Measurements from ENCODE around the gene MITD1.
"Not testable (repeated sequence)": the region's sequence is repeated elsewhere in the genome, so short reads cannot be mapped to it uniquely, and the experiment has no call there.

MITD1 gene

GRCh38 chr2:99180755-99181623, at the start of gene MITD1, which contains the start of gene MRPL30:
MITD1 (minus strand) TSS chr2:99181058; CDS start chr2:99180981, 77 bp downstream.
MRPL30 (plus strand) TSS chr2:99181184; CDS start chr2:99186204, 5,020 bp downstream.
- peak; percentile 91 to 93 for DNase-seq

GRCh38 chr2:99217929-99218501, 37.2 kb upstream of the MITD1 start:
- DNase-seq, result no peak

GRCh38 chr2:99216096-99216495, 35.2 kb upstream of the MITD1 start:
- DNase-seq, result no peak

- DNase-seq, result no peak
Measured at GRCh38 chr2:99205491-99205890, 24.6 kb upstream of the MITD1 start.

GRCh38 chr2:99201959-99202678, 21.3 kb upstream of the MITD1 start:
- no peak for DNase-seq

- no peak for DNase-seq
Measured at GRCh38 chr2:99200076-99200800, 19.4 kb upstream of the MITD1 start.

GRCh38 chr2:99198103-99198841, 17.4 kb upstream of the MITD1 start:
- DNase-seq, result no peak

- not testable (repeated sequence) for DNase-seq
Measured at GRCh38 chr2:99192364-99192763, 11.5 kb upstream of the MITD1 start.

- DNase-seq, result no peak
Measured at GRCh38 chr2:99190548-99190947, 9.7 kb upstream of the MITD1 start.

- DNase-seq, result no peak
Measured at GRCh38 chr2:99188357-99188756, 7.5 kb upstream of the MITD1 start.

- DNase-seq, result no peak
Measured at GRCh38 chr2:99187011-99187410, 6.2 kb upstream of the MITD1 start.

GRCh38 chr2:99184811-99185210, 4.0 kb upstream of the MITD1 start:
- no peak for DNase-seq

- DNase-seq, result no peak
Measured at GRCh38 chr2:99183025-99183424, 2.2 kb upstream of the MITD1 start.

GRCh38 chr2:99181624-99182000, 754 bp upstream of the MITD1 start:
- no peak for DNase-seq

- DNase-seq, result no peak
Measured at GRCh38 chr2:99171377-99172140, 9.3 kb downstream of the MITD1 start.

GRCh38 chr2:99169534-99169933, 11.3 kb downstream of the MITD1 start:
- no peak for DNase-seq

GRCh38 chr2:99166218-99166617, 14.6 kb downstream of the MITD1 start:
- DNase-seq, result no peak

- no peak for DNase-seq
Measured at GRCh38 chr2:99159594-99159993, 21.3 kb downstream of the MITD1 start.

- no peak for DNase-seq
Measured at GRCh38 chr2:99158599-99158998, 22.3 kb downstream of the MITD1 start.

- DNase-seq, result no peak
Measured at GRCh38 chr2:99156891-99157290, 24.0 kb downstream of the MITD1 start.

Data from activated T-cell treated with anti-CD3 and anti-CD28 coated beads, Interleukin-2, amount 50 U/mL, for 48 hours (primary cell).